A549 treated with dexamethasone at 1 μM for 4 hours (cell line): ENCODE results near the gene LCTL. TPM values are rescaled to one million over a fixed set of nuclear protein-coding genes. Genes with fewer than 3 reads are reported as not detected.

ENCODE experiments used
- total RNA-seq: library from RNA; stranded (reverse); fragments of 200-300 nt; extraction: Qiagen RNA extraction; gene quantifications from 5 replicates; pipeline ENCODE4 v1.2.3, GENCODE V29; 2022

Gene LCTL
- not detected in 5 replicates for total RNA-seq

DNA sequence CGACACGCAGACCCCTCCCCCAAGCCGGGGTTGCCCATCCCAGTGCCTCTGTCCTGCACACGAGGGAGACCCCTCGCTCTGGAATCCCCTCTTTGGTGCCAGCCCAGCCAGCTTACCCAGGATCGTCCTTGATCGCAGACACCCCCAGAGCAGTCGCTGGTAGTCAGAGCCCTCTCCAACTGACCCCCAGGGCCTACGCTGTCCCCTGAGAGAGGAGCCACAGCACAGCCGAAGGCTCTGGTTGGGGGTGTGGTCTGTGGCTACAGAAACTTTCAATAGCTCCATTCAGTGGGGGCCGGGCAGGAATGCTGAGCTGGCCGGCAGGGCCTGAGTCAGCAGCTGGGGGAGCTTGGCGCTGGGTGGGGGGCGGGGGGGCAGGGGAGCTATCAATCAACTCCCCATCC is at the start of gene LCTL:
Gene LCTL (minus strand): TSS at position 258 of the 404 bp plus-strand sequence. CDS start 633 bp downstream, outside the sequence.

GRCh38 chr15:66504563-66505429 is 61.0 kb downstream of the LCTL start, which contains the start of the genes RPL4 and ZWILCH:
RPL4 (minus strand) TSS chr15:66504855; CDS start chr15:66504790, 65 bp downstream.
ZWILCH (plus strand) TSS chr15:66505326; CDS start chr15:66505339, 13 bp downstream.

Other genes with a start within 250 kb of the LCTL start
- gene TIPIN, start 209.3 kb downstream of the LCTL start, total RNA-seq: 20.8 to 28.5 TPM (median 23.7 TPM) in 5 replicates
- gene MAP2K1, start 179.1 kb downstream of the LCTL start, total RNA-seq: 81.4 to 121 TPM (median 117 TPM) in 5 replicates
- gene SNAPC5, start 68.2 kb downstream of the LCTL start, total RNA-seq: 42.6 to 53.2 TPM (median 43.7 TPM) in 5 replicates
- 5,382 to 5,921 TPM (median 5,526 TPM) in 5 replicates for gene RPL4, start 61.1 kb downstream of the LCTL start, total RNA-seq
- gene ZWILCH, start 60.7 kb downstream of the LCTL start, total RNA-seq: 31.4 to 40.0 TPM (median 34.2 TPM) in 5 replicates
- gene SMAD6, start 136.2 kb upstream of the LCTL start, total RNA-seq: 23.0 to 36.8 TPM (median 31.8 TPM) in 5 replicates